DMS153 (cell line): ENCODE measurements around the gene C11orf58.

Experiments
- DNase-seq: peaks from one replicate; lab custom pipeline; 2025; lab: John Stamatoyannopoulos, UW

Gene C11orf58

GRCh38 chr11:16785520-16786128 lies 47.2 kb downstream of the C11orf58 start:
- peak; percentile 53 for DNase-seq

- no peak for DNase-seq
These were observed 47.7 kb downstream of the C11orf58 start for GRCh38 chr11:16786131-16786530.

GRCh38 chr11:16787035-16787742 lies 48.7 kb downstream of the C11orf58 start:
- DNase-seq: no peak

DNA sequence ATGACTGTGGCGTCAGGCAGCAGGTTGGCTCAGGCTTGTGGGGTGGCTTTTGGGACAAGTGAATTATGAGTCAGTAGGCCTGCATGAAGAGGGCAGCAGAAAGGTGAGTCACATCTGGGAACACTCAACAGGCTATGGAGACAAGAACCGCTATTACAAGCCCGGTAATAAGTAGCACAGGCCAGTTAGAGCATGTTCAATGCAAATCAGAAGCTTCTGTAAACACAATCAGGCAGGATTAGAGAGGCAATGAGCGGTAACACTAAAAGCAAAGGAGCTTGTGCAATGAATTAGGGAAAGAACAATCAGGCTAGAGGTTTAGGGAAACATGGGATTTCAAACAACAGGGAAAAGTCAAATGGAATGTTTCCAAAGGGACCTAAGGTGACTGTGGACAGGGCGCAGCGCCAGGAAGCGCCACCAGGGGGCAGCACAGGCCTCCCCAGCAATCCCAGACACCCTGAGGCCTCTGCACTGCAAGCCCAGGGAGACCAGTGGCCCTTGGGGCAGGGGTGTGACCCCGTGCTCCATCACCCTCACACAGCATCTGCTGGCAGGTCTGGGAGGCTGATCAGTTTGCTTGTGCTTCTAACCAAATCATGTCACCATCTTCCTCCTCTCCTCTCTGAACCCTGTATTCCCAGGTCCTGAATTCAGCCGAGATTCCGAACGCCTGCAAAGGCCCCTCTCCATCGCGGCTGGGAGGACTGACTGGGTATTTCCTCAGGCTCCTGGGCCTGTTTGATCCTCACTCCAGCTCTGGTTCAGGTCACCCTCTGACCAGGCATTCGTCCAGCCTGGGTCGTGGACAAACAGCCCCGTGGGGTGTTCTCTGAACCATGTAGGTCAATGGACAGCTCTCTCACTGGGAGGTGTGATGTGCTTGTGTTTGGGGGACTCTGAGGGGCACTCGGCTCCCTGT lies 50.0 kb downstream of the C11orf58 start:
- peak; percentile 89 for DNase-seq

DNA sequence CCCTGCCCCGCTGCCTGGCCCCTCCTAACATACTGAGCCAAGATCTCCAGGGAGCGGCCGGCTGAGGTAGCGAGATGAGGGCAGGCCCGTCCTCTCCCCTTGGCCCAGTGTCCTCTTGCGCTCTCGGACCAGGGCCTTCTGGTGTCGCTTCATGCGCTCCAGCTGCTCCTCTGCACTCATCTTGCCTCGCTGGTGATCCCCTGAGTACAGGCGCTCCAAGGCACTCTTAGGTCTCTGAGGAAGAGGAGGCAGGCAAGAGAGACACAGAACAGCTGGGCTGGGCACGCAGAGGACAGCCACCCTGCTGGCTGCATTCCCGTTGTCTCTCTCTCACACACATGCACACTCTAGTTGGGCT lies 50.6 kb downstream of the C11orf58 start:
- no peak for DNase-seq

- no peak for DNase-seq
These were observed 51.4 kb downstream of the C11orf58 start for GRCh38 chr11:16789560-16790485.

DNA sequence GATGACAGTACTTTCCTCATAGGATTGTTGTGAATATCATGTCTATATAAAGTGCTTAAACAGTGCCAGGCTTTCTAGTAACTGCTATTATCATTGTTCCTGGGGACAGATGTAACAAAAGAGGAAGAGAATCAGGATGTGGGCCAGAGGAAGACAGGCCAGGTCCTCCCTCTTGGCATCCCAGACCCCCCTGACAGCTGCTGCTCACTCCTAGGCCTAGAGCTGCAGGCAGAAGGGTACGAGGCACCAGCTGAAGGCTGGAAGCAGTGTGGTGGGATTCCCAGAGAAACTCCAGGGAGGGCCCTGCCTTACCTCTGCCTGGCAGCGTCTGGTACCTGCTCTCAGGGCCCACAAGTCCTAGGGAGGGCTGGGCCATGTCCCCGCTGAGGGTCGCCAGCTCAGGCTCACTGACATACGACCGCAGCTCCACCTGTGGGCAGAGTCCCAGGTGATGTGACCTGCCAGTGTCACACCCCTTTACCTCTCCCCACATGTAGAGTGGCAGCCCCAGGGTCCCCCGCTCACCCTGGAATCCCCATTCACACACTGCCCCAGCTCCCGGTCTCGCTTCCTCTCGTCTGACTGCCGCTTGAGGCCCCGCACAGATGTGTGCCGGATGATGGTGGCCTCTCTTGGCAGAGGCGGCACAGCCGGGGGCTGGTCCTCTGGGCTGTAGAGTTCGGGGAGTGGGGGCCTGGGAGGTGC lies 52.2 kb downstream of the C11orf58 start:
- DNase-seq: no peak

DNA sequence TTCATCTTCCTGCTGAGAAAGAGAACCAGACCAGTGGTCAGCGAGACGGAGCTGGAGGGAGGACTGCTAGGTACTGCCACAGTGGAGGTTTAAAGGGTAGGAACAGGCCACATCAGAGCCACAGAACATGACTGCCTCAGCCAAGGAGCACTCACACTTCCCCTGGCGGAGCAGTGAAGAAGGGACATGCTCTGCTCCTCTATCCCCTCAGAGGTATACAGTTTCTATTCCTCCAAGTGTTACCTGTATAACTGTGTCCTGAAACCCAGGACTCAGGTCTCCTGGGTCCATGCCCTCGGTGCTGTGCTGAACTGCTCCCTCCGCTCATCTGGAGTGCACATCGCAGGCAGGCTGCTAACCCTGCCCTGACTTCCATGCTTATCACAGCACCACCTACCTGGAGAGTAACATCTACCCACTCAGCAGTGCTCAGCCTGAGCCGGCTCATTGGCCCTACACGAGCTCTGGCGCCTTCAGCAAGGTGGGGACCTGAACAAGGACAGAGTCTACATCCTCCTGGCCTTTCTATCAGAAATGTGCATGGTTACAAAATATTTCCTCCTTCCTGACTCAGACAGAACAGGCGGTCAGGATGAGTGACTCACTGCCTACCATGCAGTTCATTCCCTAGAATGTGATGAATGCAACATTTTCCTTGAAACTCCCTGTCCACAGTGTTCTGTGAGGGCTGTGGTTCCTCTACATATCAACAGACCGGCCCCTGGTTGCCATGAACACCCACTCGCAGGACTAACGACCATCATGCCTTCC lies 52.9 kb downstream of the C11orf58 start:
- no peak for DNase-seq

DNA sequence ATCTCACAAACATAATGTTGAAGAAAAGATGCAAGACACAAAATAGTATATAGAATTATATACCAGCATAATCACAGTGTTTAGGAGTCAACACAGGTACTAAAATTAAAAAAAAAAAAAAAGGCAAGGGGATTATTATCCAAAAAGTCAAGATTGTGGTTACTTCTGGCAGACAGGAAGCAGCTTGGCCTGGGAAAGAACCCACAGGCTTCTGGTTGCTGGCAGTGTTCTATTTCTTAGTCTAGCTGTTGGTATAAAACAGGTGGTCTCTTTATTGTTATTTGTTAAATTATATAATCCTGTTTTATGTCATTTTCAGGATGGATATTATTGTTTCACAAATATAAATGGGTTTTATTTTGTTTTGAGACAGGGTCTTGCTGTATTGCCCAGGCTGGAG lies 54.0 kb downstream of the C11orf58 start:
- DNase-seq: no peak

GRCh38 chr11:16793009-16793408 lies 54.6 kb downstream of the C11orf58 start:
- DNase-seq: no peak

DNA sequence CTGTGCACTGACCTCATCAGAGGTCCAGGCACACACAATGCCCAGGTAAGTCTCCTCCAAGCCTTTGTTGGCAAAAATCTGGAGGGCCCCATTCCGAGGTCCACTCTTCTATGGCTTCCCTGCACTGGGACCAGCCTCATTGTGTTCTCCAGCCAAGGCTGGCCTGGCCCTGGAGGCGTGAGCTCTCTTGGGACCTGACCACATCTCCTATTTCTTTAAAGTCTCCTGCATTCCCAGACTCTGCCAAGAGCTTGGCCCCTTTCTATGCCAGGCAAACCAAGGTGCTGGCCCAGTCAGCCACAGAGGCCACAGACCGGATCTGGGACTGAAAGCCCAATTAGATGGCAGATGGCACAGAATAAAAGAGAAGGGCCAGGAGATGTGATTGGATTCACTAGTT lies 55.1 kb downstream of the C11orf58 start:
- DNase-seq: no peak

DNA sequence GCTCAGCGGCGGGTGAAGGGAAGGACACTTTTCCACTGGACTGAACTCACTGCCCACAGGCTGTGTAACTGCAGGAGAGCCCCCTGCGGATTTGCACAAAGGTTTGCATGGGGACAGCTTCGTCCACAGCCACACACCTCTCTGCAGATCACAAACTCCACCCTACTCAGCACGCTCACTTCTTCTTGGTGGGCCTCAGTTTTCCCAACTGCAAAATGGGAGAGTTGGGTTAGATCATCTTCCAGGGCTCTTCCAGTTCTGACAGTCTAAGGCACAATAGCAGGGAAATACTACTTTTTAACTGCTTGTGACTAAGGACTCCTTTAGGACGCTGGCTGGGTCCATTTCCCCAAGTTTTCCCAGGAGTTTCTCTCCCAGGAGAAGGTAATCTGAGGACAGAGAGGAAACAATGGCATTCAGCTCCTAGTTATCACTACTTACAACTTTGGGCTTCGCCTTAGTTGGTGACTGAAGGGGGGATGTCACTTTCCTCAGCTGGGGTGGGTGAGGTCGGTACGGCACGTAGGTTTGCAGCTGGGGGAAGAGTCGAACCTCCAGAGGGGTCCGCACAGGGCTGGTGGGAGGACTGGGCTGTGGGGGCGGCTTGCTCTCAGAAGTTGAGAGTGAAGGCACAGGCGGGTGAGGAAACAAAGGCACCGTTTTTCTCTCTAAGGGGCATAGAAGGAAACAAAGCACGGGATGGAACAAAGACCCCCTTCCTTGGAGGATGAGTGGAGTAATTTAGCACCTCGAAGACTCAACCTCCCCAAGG lies 55.8 kb downstream of the C11orf58 start:
- DNase-seq: no peak

DNA sequence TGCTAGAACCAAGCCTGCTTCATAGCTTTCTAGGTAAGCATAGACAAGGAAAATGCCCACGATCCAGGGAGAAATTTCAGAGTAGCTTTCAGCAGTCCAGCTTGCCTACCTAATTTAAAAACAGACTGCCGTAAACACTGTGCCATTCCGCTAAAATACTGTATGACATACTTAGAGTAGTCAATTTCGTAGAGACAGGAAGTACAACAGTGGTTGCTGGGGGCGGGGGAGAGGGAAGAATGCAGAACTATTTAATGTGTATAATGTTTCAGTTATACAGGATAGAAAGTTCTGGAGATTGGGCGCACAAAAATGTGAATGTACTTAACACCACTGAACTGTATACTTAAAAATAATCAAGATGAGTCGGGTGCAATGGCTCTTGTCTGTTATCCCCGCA lies 56.7 kb downstream of the C11orf58 start:
- DNase-seq: no peak

GRCh38 chr11:16796311-16796710 lies 57.9 kb downstream of the C11orf58 start:
- DNase-seq: no peak

DNA sequence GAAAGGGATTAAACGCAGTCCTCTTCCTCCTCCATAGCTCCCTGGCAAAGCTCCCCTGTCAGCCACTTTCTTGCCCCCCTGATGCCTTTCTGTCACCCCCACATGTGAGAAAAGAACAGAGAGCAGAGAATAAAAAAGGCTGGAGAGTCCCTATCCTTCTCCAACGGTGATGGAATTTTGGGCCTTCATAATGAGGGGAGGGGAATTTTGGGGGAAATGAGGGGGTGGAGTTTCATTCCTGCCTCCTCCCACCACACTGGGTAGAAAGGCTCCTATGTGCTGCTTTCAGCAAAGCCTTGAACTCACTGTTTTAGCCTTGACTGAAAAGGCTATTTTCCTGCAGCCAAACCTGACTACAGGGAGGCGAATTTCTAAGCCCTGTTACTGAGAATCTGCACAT lies 59.3 kb downstream of the C11orf58 start:
- DNase-seq: no peak

DNA sequence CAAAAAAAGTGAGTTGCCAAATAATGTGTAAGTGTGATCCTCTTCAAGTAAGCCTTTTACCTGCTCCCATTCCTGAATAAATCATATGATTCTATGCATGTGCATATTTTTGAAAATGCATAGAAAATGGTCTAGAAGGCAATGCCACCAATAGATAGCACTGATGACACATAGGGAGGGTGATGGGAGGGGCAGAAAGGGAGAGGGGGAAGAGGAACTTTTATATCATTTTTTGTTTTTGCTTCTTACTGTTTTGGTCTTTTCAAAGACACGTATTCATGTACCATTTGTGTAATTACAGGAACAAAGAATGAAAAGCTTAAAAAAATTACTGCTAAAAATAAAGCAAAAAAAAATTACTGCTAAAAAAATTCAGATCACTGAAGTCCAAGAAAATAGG lies 60.8 kb downstream of the C11orf58 start:
- no peak for DNase-seq

- DNase-seq: no peak
These were observed 61.4 kb downstream of the C11orf58 start for GRCh38 chr11:16799890-16800289.

DNA sequence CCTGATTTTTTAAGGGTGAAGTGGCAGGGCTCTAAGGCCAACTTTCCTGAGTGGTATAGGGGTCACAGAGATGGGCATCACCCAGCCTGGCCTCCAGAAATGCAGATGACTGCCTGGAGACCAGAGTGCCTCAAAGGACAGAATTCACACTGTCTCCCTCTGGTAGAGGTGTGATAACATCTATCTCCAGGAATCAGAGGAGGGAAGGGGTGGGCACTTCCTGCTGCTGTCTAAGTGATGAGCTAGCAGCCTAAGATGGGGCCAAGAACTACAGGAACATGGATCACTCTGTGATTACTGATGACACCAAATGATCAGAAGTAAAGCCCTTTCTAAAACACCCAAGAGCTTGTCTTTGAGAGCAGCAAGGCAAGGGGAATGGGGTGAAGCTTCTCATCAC lies 61.9 kb downstream of the C11orf58 start:
- DNase-seq: no peak

DNA sequence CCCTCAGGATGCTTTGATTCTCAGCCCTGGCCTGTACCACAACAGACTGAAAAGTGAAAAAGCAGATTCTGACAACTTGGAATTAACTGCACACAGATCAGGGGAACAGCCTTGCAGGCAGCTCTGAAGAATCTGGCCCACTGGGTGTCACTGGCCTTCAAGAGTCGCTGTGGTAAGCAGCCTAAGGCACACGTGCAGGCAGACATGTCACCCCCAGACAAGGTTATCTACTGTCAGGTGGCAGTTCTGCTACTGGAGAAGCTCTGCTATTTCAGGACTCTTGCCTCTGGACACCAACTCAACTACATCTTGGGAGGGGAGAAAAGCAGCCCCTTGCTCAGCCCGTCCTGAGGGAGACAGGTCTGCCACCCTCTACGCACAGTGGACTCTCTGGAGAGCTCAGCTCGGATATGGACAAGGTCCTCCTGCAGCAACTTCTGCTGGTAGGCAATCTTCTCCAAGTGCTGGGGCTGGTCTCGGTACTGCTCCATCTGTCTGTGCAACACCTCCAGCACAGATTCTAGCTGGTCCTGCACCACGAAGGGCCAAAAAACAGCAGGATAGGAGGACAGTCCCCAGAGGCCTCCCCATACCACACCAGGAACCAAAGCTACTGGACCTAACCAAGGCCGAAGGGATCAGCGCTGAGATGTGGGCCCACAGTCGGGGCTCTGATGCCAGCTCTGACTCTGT lies 63.0 kb downstream of the C11orf58 start:
- no peak for DNase-seq
